NCI-H82 treated with DMSO at 0.1 percent for 48 hours (cell line): ENCODE measurements around the gene SH2D6.
"Not testable (repeated sequence)": the region's sequence is repeated elsewhere in the genome, so short reads cannot be mapped to it uniquely, and the experiment has no call there.

Experiments
- DNase-seq: peaks from one replicate; lab custom pipeline; 2025; ENCODE audit not compliant: unreplicated experiment; lab: John Stamatoyannopoulos, UW

SH2D6 gene

DNA sequence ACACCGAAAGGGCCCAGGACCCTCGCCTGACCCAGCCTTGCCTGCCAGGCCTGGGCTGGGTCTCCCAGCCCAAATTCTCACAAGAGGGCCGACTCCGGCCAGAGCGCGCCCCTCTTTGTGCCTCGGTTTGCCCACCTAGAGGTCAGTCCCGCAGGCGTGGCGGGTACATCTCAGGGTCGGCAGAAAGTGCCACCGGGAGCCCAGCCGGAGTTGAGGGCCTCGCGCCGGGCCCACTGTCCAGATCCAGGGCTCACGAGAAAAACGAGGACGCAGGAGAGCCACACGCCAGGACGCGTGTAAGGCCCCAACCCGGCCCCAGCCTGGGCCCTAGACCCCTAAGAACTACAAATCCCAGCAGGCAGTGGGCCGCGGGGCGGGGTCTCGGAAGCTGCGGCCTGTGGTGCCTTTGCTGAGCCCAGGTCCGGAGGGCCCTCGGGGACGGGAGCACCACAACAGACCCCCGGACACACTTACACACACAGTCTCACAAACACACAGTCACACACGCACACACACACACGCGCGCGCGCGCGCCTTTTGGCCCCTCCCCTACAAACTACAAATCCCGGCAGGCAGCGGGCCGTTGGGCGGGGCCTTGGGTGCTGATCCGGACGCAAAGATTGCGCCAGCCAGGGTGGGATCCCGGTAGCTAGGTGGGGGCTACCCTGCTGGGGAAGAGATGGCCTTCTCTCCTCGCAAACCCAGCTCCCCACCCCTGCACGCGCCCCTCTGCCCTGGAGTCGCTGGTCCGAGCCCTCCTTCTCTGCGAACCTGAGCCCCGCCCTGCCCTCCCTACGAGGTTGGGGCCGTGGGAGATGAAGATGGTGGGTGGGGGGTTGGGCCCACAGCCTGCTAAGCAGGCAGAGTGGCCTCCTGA is at the start of gene SH2D6:
Gene SH2D6, plus strand, starts transcription at position 583 of the 877 bp plus-strand sequence. CDS start 10,752 bp downstream, outside the sequence.
- peak; percentile 85 for DNase-seq

DNA sequence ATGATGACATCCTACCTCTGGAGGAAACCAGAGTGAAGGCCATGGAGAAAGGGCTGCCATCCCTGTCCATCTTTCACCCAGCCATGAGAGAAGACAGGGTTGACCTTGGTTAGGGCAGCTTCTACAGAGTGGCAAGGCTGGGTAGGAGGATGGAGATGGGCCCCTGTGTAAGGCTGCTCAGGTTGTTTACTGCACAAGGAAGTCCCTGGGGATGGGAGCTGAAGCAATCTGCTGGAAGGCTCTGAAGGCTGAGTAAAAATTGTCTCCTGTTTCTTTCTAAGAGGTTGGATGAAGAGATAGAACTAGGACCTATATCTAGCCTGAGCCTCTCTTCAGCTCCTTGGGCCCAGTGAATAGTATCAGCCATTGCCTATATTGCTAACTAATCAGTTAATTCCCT is 49.6 kb upstream of the SH2D6 start:
- no peak for DNase-seq

DNA sequence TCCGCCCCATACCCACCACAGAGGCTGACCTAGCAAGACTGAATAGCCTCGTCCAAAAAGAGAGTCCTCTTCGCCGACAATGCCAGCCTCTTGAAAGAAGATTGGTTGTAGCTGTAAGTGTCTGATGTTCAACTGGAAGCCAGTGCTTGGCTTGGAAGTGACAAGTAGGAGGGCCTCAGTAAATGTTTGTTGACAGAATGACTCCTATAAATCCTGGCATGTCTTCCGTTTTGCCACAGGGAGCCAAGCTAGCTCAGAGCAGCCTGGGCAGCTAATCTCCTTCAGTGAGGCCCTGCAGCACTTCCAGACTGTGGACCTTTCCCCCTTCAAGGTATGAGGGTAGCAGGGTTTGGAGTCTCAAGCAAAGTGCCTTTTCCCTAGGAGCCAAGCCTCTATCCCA is 49.0 kb upstream of the SH2D6 start:
- DNase-seq = no peak

DNA sequence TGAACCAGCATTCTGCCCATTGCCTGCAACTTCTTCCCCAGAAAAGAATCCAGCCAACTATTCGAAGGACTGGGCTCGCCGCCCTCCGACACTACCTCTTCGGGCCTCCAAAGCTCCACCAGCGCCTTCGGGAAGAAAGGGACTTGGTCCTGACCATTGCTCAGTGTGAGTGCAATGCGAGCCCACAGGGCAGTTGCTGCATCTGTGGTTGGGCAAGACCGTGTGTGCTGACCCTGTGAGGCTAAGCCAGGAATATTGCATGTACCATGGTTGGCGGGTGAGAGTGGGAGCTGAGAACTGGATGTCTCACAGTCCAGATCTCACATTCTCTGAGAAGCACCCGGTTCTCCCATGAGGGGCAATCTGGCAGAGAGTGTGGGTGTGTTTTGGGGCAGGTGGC is 47.5 kb upstream of the SH2D6 start:
- no peak for DNase-seq

DNA sequence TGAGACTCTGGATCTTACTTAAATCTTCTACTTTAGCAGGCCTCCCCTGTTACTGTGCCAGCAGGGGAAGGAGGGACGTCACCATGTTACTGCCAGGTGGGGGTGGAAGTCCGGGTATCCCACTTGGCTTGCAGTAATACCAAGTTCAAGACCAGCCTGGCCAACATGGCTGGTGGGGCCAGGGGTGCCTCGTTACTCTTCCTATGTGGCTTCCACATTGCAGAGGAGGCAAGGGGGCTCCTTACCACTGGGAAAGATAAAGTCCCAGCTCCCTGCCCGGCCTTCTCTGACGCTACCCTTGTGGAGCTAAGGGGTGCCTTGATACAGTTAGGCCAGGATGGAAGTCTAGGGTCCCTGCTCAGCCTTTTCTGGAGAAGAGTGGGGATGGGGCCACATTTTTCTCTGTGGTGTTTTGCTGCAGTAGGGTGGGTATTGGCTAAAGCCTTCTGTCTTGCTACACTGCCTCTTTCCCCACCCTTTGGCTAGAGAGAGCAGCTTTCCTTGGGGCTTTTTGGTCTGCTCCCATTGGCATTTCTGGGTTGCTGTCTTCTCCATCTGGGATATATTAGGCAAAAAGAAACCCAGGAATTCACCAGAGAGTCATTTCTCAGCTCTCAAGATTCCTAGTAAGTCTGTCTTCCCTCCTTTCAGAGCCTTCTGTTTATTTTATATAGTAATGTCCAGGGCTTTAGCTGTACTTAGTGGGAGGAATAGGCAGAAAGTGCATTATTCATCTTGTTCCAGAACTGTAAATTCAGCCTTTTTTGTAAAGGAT is 42.0 kb upstream of the SH2D6 start:
- no peak for DNase-seq

DNA sequence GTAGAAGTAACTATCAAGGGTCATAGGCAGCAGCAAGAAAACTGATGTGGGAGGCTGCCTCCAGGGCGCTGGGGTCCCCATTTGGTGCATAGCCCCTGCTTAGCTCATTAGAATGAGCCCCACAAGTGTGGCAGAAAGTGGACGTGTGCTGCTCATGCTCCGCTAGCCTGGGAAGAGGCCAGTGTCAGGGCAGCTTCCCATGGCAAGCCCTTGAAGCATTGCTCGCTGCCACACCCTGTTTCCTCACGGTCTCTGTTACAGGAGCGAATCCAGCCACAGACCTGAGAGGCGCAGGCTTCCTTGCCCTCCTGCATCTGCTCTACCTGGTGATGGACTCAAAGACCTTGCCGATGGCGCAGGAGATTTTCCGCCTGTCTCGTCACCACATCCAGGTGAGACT is 41.4 kb upstream of the SH2D6 start:
- no peak for DNase-seq

DNA sequence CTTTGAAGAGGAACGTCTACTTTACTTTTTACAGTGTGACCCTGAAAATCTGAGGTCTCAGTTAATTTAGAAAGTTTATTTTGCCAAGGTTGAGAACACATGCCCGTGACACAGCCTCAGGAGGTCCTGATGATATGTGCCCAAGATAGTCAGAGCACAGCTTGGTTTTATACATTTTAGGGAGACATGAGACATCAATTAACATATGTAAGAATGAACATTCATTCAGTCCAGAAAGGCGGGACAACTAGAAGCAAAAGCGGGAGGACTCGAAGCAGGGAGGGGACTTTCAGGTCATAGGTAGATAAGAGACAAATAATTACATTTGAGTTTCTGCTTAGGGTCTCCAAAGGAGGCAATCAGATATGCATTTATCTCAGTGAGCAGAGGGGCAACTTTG is 40.3 kb upstream of the SH2D6 start:
- no peak for DNase-seq

DNA sequence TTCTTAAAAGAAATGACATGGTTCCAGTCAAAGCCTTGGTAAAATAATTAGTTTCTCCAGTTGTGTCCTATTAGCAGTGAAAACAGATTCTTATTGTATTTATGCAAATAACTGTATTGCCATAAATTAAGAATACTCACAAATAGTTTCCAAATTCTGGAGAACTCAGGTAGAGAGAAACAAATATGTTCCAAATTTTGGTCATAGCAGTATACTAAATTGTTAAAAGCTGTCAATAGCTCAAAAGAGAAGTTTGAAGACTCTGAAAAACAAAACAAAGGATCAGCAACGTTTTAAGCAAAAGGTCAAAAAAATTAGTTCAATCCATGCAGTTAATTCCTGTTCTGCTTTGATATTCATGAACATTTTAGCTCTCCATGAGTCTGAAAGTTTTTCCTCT is 38.5 kb upstream of the SH2D6 start:
- no peak for DNase-seq

DNA sequence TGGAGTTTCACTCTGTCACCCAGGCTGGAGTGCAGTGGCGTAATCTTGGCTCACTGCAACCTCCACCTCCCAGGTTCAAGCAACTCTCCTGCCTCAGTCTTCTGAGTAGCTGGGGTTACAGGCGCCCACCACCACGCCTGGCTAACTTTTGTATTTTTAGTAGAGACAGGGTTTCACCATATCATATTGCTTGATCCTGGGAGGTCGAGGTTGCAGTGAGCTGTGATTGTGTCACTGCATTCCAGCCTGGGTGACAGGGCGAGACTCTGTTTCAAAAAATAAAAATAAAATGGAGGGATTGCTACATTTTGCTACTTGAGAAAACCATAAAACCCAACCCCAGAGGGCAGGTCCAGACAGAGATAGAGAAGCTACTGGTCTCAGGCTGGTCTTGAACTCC is 35.4 kb upstream of the SH2D6 start:
- DNase-seq = not testable (repeated sequence)

DNA sequence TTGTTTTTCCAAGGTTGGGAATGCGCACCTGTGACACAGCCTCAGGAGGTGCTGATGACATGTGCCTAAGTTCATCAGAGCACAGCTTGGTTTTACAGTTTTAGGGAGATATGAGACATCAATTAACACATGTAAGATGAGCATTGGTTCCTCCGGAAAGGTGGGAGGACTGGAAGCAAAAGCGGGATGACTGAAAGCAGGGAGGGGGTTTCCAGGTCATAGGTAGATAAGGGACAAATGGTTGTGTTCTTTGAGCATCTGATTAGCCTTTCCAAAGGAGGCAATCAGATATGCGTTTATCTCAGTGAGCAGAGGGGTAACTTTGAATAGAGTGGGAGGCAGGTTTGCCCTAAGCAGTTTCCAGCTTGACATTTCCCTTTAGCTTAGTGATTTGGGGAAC is 34.7 kb upstream of the SH2D6 start:
- no peak for DNase-seq

DNA sequence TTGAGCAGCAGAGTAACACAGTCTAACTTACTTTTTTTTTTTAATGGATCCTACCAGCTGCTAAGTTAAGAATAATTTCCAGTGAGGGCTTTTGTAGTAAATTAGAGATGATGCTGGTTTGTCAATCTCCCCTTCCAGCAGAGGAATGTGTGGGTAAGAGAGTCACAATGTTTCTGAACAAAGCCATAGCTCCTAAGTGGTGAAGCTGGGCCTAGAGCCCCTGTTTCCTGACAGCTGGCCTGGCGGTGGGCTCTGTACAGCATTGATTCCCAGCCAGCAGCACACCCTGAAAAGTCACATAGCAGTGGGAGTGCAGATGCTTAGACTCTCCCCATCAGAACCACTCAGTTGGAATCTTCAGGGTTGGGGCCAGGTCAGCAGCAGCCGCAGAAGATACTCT is 32.8 kb upstream of the SH2D6 start:
- DNase-seq = no peak

DNA sequence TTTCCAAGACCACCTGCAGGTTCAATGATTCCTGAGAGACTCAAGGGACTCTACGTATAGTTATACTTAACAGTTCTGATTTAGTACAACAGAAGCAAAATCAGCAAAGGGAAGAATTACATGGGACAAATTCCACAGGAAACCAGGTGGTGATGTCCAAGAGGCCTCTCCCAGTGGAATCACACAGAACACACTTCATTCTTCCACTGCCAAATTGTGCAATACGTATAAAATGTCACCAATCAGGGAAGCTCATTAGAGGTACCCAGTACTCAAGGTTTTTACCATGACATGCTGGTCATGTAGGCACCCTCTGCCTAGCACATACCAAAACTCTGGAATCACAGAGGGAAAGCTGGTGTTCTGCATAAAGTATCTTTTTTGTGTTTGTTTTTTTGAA is 30.8 kb upstream of the SH2D6 start:
- no peak for DNase-seq

DNA sequence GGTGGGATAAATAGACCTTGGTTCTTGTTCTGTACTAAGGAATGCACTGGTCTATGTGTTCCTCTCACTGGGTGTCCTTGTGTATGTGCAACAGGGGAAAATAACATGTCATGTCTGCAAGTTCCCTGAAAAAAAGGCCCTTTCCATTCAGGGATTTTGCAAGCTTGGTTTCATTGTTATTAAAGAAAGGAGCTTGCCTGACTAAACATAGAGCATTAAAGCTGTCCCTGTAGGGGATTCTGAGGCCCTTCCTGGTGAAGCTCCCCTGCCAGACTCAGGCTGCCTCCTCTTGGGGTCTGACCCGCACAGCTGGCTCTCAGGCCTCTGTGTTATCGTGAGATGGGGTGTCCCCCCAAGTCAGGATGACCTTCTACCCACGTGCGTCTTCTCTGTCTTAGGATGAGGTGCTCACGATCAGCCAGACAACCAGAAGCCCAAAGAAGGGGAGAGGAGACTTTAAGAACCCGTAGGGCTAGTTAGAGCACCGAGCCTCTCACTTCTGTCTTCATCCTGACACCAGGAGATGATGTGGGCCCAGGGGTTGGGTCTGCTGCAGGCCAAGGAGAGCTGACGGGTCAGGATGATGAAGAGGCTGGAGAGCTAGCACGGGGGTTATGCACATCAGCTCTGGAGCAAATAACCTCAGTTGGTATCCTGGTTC is 29.5 kb upstream of the SH2D6 start:
- no peak for DNase-seq

DNA sequence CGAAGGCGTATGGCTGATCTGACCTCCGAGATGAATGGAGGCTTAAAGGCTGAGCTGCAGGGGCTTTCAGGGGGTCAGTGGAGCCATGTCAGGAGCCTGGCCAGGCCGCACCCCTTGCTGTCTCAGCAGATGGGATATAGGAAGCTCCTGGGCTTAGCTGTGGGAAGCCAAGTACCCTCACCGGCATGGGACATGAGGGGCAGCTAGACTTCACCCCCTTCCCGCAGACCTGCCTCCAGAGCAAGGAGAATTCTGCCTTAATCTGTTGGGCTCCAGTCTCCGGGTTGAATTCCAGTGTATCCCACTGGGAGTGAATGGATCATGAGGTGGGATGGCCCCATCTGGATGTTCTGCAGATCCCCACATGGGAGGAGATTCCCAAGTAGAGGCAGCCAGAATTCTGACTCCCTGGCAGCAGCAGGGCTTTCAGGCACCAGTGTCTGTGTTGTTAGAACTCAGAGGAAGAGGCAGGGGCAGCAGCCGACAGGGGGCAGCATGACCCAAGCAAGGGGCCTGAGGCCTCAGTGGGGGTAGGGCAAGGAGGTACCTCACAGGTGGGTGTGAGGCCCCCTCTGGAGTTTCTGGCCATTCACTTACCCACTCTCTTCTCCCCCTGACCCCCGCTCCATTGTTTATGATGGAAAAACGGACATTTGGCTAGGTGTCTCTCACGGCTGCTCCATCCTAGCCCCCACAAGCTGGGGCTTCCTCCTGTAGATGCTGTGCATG is 27.4 kb upstream of the SH2D6 start:
- DNase-seq = peak; percentile 31

DNA sequence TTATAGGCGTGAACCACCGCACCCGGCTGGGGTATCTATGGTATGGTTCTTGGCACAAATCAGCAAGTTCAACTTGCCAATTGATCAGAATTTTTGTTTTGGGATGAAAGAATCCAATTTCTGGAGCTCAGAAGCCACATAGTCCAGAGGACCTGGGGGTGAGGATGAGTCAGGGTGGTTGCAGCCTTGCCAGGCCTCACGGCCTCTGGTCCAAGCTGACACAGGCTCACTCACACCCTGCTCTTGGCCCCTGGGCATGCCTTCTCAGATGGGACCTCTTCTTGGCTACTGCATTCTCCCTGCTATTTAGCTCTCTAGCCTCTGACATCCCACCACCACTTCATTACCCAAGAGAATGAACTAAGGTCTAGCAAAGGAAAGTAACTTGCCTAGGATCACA is 24.7 kb upstream of the SH2D6 start:
- no peak for DNase-seq

DNA sequence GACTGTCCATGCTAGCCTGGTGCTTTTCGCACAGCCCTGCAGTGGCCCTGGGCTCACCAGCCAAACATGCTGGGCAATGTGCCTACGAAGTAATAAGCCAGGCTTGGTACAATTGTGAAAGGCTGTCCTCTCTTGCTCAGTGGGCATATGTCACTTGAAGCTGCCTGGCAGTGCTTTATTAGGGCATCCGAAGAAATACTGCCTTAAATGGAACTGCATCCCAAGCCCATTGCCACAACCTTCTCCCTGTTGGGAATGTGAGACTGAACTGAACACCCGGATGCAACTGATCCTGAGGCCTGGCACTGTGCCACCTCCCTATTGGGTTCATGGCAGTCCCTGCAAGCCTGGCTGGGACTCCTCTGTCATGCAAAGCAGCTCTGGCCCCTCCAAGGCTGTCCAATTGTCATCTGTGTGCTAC is 24.2 kb upstream of the SH2D6 start:
- DNase-seq = no peak

DNA sequence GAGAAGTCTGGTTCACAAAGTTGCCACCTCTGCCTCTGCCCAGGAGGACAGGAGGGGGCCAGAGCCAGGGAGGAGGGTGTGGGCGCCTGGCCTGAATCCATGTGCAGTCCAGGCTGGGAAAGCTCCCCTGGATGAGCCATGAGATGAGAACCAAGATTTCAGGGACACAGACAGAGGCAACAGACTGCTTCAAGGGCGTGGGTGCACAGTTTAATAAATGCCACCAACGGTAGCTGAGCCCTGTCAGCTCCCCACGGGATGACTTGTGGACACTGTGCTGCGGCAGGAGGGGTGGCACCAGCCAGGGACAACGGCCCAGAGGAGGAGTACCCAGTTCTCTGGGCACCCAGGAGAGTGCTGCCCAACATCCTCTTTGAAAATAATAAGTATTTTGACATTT is 23.5 kb upstream of the SH2D6 start:
- DNase-seq = no peak

DNA sequence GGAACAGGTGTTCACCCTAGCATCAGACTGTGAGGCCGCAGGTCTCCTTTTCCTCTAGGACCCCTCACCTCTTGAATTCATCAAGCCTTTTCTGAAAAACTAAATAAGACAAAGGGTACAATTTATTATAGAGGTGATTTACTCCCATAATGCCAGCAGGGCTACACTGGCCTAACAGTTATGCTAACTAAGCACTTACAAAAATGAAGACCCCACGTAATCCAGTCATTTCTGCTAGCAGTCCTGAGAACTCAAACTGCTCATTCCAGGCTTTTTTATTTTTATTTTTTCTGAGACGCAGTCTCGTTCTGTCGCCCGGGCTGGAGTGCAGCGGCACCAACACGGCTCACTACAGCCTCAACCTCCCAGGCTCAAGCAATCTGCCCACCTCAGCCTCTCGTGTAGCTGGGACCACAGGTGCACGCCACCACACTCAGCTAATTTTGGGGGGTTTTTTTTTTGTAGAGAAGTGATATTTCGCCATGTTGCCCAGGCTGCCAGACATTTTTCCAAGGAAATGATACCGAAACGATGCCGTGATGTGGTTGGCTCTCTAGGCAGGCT is 22.5 kb upstream of the SH2D6 start:
- DNase-seq = no peak

DNA sequence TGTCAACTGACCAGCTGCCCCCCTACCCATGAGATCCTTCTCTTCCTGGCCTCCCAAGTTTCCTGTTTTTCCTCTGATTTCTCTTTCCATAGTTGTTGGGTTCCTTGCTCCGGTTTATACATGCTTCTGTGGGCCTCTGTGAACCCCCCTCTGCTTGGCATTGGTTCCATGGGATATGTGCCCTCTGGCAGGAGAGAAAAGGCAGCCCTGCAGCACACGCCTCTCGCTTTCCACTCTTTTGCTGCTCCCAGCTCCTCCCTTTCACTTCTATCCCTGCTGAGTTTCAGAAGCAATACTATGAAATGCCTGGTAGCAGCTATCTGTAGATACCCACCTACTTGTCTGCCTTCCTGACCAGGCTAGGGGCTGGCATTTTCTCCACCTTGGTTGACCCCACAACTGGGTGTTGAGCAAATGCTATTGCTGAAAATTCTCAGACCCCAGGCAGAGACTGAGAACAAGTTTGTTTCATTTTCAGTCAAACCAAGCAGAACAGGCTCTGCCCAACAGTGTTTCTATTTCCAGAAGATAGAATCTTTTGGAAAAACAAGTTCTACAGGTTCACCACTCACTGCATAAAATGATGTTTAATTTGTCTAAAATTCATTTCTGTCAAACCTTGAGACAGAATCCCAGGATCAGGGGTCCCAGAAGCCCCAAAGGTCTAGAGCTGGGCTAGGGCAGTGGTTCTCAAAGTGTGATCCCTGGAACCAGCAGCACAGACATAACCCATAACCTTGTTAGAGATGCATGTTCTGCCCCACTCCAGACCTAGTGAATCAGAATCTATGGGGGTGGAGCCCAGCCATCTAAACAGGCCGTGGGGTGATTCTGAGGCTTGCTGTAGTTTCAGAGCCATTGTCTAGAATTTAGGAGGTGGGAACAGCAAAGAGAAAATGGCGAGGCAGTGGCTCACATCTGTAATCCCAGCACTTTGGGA is 21.7 kb upstream of the SH2D6 start:
- no peak for DNase-seq

DNA sequence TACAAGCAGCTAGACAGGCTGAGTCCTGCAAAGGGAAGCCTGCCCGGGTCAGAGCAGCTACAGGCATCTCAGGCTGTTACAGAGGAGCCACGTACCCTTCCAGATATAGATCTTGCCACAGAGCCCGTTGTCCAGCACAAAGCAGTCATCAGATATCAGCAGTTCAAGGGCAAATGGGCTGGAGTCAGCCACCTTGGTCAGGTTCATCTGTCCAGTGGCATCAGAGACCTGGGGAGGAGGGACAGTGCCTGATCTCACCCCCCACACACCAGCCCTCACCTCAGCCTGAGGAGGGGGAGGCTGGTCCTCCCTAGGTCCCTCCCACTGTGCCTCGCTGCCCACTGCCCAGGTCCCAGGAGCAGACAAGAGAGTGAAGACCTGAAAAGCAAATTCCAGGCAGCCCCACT is 20.6 kb upstream of the SH2D6 start:
- no peak for DNase-seq
